Mammary epithelial cell (primary cell): ENCODE data around the gene UXT.

ENCODE experiments used
- EZH2 ChIP-seq: IDR thresholded peaks from 2 replicates; pipeline ENCODE4 v1.6.1; 2012; ENCODE audit warnings: low read length, inconsistent platforms, borderline replicate concordance
- TF ChIP-seq, protein P1 (sequence below), 2 donors: IDR thresholded peaks in 1 of 2; conservative IDR thresholded peaks in 1 of 2; 2 replicates each; pipeline ENCODE4 v1.5.1; 2011 to 2012; ENCODE audit warnings: inconsistent platforms in 2 of 2, low read length in 2 of 2, mild to moderate bottlenecking in 2 of 2, control low read depth in 1 of 2, low read depth in 1 of 2; ENCODE audit not compliant: insufficient read depth in 1 of 2; ENCODE audit errors: extremely low read depth in 1 of 2

DNA sequence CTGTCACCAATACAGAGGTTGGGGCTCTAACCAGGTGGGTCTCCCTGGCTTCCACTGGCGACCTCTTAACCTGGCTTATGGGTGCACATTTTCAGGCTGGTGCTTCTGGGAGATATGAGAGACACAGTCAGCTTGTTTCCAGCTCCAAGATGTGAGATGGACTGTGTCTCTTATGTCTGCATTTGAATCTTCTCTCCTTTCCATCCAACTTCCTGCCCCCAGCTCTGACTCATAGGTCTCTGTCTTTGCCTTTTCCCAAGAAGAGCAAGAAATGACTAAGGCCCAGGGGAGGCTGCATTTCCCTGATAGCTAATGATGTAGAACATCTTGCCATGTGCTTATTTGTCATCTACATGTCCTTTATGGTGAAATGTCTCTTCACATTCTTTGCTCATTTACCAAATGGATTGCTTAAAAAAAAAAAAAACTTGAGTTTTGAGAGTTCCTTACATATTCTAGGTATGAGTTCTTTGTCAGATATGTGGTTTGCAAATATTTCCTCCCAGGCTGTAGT lies 3.2 kb upstream of the UXT start:
- TF ChIP-seq, protein P1, sequence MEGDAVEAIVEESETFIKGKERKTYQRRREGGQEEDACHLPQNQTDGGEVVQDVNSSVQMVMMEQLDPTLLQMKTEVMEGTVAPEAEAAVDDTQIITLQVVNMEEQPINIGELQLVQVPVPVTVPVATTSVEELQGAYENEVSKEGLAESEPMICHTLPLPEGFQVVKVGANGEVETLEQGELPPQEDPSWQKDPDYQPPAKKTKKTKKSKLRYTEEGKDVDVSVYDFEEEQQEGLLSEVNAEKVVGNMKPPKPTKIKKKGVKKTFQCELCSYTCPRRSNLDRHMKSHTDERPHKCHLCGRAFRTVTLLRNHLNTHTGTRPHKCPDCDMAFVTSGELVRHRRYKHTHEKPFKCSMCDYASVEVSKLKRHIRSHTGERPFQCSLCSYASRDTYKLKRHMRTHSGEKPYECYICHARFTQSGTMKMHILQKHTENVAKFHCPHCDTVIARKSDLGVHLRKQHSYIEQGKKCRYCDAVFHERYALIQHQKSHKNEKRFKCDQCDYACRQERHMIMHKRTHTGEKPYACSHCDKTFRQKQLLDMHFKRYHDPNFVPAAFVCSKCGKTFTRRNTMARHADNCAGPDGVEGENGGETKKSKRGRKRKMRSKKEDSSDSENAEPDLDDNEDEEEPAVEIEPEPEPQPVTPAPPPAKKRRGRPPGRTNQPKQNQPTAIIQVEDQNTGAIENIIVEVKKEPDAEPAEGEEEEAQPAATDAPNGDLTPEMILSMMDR (conservative IDR thresholded peaks at IDR 0.05 in 1 of 2, IDR thresholded peaks at IDR 0.05 in 1 of 2; ENCODE audit: extremely low read depth in 1 of 2, insufficient read depth in 1 of 2, low read depth in 1 of 2, low read length in 2 of 2): no peak
- TF ChIP-seq EZH2: no peak
